Epithelial cell of esophagus (primary cell): Measurements from ENCODE around the gene RPS14.
A peak's percentile ranks its signal among the peaks of the same experiment; 100 is the strongest.

Source experiments
- DNase-seq: peaks from one replicate; pipeline ENCODE4 v3.0.0; 2010; ENCODE audit warnings: low read depth
- H3K4me3 ChIP-seq: 2 replicates; pipeline ENCODE4 v1.5.1; 2011; ENCODE audit warnings: mild to moderate bottlenecking, low read length, control low read depth
- CTCF ChIP-seq: IDR thresholded peaks from 2 replicates; pipeline ENCODE4 v1.5.1; 2011; ENCODE audit warnings: low read depth, mild to moderate bottlenecking, low read length, control low read depth, inconsistent platforms; ENCODE audit not compliant: insufficient read depth; ENCODE audit errors: missing control alignments

The RPS14 gene

GRCh38 chr5:150496098-150496497, 46.6 kb upstream of the RPS14 start:
- TF ChIP-seq CTCF = no peak
- no peak for DNase-seq
- no peak overlapping the region for H3K4me3 ChIP-seq

- H3K4me3 ChIP-seq = no peak overlapping the region
- no peak for TF ChIP-seq CTCF
- DNase-seq = peak; percentile 100
These were observed 43.1 kb upstream of the RPS14 start for GRCh38 chr5:150492621-150493020.

GRCh38 chr5:150491876-150492275, 42.3 kb upstream of the RPS14 start:
- DNase-seq = no peak
- TF ChIP-seq CTCF = no peak
- H3K4me3 ChIP-seq = no peak overlapping the region

- no peak overlapping the region for H3K4me3 ChIP-seq
- no peak for DNase-seq
These were observed 41.2 kb upstream of the RPS14 start for GRCh38 chr5:150490754-150491153.

GRCh38 chr5:150490296-150490669, 40.7 kb upstream of the RPS14 start:
- H3K4me3 ChIP-seq = no peak overlapping the region
- no peak for TF ChIP-seq CTCF
- DNase-seq = peak; percentile 53

More at GRCh38 chr5:150490754-150491153, 41.2 kb upstream of the RPS14 start:
- no peak for TF ChIP-seq CTCF

GRCh38 chr5:150489360-150490295, 40.1 kb upstream of the RPS14 start:
- no peak for DNase-seq
- TF ChIP-seq CTCF = no peak

More at GRCh38 chr5:150489360-150490295, 40.1 kb upstream of the RPS14 start:
- H3K4me3 ChIP-seq = no peak overlapping the region
